Activated CD4-positive, alpha-beta T cell treated with anti-CD3 and anti-CD28 coated beads, Interleukin-2, amount 50 U/mL, for 4 hours (primary cell): Measurements from ENCODE around the gene GPHA2.

ENCODE experiments used
- DNase-seq, 2 experiments: peaks; one replicate each; pipeline ENCODE4 v3.0.0-alpha.2; 2020

Gene GPHA2

DNA sequence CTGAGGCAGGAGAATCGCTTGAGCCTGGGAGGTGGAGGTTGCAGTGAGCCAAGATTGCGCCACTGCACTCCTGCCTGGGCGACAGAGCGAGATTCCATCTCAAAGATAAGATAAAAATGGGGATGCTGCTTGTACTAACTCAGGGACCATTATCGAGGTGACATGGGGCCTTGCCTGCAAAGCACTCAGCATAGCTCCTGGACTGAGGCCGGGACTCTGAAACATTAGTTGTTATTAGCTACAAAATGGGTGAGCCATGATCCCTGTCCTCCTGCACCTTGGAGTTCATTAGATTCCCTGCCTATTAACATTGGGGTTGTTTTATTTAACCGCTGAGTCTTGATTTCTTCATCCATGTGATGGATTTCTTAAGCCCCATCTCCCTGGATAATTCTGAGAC, 6.1 kb downstream of the GPHA2 start:
- DNase-seq: no peak

DNA sequence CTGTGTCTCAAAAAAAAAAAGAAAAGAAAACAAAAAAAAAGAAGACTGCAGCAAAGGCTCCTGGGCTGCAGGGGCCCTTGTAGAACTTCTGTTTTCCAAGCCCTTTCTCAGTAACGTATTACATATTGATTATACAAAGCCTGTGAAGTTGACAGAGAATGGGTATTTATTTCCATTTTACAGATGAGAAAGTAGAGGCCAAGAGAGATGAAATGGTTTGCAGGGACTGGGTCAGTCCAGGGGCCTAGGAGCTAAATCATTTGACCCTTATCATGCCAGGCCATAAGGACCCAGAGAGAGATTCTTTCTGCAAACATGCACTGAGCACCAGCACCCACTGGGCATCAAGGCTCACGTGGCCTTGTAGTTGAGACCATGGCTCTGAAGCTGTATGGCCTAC, 6.7 kb downstream of the GPHA2 start:
- DNase-seq: no peak

DNA sequence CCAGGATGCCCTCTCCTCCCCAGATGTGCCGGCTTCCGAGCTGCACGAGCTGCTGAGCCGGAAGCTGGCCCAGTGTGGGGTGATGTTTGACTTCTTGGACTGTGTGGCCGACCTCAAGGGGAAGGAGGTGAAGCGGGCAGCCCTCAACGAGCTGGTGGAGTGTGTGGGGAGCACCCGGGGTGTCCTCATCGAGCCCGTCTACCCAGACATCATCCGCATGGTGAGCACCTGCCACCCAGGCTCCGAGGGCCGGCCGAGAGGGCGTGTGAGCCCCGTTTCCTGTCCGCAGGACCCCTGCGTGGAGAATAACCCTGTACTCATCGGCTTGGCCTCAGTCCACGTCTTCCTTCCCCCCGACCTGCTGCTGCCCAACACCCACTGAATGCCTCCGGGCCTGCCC, 9.0 kb downstream of the GPHA2 start:
- no peak for DNase-seq

DNA sequence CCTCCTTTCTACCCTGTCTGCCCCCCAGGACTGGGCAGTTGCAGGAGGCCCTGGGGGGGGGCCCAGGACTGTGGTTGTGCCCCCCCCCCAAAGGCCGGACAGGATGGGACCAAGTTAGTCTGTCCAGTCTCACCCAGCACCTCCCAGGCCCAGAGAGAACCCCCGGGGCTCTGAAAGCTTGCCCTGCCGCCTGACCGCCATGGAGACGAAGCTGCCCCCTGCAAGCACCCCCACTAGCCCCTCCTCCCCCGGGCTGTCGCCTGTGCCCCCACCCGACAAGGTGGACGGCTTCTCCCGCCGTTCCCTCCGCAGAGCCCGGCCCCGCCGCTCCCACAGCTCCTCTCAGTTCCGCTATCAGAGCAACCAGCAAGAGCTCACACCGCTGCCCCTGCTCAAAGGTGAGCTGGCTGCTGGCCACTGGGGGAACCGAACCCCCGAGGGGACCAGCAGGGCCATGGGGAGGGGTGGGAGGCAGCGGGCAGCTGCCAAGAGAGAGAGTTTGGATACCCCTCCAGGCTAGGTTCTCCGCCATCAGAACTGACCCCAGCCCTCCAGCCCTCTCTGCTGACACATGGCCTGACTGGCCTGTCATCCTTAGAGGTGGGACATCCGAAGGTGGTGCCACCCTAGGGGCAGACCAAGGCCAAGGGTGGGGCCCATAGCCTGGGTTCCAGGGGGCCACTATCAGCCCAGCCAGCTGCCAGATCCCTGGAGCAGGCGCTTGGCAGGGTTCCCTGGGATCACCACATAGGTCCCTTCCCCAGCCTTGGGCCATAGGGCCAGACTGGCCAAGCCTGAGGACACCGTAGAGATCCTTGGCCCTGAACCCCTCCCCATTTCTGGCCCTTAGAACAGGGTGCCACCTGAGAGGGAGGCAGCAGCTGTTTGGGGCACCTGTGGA, 9.9 kb downstream of the GPHA2 start:
- DNase-seq: no peak

DNA sequence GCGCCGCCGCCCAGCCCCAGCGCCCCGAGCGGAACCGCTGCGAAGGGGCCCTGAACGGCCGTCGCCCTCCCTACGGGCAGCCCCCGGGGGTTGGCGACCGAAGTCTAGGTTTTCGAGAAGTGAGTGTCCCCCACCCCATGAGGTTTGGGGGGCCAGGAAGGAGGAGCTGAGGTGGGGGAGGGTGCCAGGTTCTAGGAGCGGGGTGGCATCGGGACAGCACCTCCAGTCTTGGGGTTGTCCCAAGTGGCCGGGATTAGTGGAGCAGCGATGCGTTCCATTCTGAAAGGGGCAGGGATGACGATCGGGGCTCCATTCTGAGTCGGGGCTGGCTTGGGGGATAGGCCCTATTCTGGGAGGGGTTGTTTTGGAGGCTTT, 10.8 kb downstream of the GPHA2 start:
- no peak for DNase-seq

DNA sequence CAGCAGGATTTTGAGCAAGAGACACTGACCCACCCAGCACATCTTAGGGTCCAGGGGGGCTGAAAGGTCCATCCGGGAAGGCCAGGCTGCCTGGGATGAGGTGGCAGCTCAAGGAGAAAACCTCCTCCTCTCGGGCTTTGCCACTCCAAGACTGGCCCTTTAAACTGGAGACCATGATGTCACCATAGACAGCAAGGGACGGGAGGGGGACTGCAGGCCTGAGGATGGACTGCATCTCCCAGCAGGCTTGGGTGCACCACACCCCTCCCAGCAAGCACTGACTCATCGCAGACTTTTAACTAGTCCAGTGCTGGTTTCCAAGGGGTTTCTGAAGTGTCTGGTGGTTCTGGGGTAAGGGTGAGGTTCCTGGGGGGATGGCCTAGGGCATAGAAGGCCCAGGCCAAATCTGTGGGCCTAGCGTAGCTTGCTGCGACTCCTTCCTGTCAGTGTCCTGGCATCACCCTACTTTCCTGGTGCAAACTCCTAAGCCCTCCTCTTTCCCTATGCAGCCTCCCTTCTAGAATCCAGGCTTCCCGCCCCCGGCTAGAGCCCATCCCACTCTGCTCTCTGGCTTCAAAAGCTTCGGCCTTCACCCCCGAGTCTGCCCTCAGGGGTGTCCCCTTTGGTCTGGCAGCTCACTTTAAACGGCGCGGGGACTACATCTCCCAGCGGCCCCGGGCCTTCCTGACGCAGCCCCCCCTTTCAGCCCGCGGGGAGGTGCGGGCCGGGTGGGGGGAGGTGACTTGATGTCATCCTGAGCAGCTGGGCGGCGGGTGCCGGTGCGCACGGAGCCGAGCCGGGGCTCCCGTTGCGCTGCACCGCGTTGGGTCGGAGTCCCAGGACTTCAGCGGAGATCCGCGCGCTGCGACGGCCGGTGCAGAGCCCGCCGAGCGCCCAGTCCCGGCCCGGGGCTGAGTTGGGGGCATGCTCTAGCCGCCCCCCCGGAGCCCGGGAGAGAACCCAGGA, 11.5 kb downstream of the GPHA2 start, which contains the start of gene PPP2R5B:
Gene PPP2R5B, plus strand, starts transcription at position 746 of the 966 bp plus-strand sequence. CDS start 1,046 bp downstream, outside the sequence.
- peak; percentile 86 to 87 for DNase-seq

DNA sequence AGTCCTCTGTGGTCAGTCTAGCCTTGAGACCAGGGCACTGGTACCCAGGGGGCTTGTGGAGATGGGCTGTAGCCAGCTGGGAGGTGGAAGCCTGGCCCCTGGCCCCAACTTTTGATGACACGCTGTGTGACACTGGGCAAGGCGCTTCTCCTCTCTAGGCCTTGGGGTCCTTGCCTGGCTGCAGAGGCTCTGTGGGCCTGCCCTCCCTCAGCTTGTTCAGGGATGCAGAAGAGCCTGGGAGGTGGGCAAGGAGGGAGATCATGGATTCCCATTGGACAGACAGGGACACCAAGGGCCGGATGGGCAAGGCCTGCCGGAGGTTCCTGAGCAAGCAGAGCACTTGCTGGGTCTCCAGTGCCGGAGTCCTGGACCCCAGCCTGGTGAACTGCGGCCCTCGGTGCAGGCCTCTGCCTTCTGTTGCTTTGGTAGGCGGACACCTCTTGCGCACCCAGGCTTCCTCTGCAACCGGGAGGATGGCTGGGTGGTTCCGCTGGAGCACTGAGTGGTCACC, 12.5 kb downstream of the GPHA2 start:
- DNase-seq: no peak

DNA sequence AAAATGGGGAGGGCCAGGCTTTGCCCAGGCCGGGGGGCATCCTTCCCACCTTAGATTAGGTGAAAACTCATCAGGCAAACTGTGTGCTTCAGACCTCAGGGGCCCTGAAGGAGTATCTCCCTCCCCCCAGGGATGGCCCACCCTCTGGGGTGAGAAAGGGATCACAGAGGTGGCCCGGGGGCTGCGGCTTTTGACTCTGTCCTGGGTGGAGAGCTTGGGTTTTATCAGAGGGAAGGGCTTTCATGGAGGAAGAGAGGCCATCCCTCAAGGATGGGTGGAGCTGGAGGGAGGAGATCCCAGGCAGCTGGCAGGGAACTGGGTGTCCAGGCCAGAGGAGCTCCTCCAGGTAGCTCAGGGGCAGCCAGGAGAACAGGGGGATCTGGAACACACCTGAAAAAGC, 14.3 kb downstream of the GPHA2 start:
- DNase-seq: no peak

DNA sequence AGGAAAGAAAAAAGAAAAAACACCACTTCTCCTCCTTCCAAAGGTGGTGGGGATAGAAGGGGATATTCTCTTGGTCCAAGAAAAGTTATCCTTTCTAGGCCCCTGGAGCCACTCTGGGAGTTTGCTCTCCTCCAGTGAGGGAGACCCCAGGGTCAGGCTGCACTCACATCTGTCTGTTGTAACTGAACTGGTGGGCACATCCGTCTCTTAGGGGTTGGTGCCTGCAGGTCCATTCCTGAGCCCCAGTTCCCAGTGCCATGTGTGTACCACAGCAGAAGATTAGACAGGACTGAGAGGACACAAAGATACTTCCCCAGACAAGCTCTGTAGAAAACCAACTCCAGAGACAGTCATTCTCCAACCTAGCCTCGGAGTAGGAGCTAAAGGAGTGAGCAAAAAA, 15.6 kb downstream of the GPHA2 start:
- DNase-seq: no peak

DNA sequence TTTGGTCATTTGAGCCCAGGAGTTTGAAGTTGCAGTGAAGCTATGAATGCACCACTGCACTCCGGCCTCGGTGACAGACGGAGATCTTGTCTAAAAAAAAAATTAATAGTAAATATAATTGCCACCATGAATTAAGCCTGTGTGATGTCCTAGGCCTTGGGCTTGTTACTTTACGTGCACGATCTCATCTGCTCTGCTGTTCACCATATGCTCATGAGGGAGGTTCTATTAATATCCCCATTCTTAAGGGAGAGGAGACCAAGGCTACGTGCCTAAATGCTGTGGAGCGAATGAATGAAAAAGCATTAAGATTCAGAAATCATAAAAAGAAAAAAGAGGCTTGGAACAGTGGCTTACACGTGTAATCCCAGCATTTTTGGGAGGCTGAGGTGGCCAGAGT, 16.1 kb downstream of the GPHA2 start:
- no peak for DNase-seq

DNA sequence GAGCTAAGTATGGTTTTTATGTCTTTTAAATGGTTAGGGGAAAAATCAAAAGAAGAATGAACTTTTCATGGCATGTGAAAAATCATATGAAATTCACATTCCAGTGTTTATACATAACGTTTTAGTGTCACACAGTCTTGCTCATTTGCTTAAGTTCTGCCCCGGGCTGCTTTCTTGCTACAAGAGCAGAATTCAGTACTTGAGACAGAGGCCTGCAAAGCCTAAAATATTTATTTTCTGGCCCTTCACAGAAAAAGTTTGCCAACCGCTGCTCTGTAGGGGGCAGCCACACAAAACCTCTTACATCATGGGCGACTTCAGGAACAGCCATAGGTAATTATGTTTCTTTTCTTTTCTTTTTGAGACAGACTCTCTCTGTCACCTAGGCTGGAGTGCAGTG, 17.7 kb downstream of the GPHA2 start:
- no peak for DNase-seq

DNA sequence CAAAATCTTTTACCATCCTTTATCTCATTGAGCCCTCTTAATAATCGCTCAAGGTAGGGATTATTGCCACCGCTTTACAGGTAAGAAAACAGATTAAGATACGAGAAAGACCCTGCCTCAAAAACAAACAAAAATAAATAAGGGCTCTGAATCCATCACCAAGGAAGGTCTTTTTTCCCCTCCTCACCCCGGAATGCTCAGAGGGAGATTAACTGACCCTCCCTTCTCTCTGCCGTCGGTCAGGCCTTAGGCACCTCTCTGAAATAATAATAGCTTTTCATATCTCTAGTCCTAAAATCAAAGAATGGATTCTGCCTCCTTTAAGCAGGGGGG, 18.1 kb downstream of the GPHA2 start:
- no peak for DNase-seq

DNA sequence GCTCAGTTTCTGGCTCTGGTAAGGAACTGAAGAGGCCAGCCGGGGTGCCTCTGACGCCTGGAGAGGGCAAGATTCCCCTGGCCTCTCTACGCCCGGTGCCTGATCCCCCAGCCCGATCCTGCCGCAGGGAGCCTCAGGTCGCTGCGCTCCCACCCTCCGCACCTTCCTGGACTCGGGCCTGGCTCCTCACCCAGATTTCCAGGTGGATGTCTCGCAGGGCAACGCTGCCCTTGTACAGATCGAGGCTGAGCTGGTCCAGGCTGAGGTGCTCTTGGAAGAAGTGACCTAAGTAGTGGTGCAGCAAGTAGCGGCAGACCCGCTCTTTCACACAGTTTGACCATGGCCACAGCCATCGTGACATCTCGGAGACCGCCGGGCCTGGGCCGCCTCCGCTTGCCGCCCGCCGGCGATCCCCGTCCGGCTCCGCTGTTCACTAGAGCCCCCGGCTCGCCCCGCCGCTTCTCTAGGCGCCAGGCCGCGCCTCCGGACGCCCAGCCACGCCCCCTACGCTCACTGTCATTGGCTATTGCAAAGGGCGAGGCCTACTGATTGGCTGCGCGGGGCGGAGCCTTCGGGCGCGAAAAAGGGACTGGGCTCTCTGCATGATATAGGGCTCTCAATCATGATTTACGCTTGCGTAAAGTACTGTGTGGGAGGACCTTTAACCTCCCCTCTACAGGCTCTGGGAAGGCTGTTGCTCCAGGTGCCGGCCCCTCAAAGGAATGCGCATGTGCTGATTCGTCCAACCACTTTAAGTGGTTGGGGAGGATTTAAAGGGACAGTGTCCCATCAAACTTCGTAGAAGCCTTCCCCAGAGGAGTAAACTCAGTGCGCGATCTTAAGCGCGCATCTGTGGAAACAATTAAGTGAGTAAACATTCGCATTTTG, 18.7 kb downstream of the GPHA2 start, which contains the start of gene ATG2A:
Gene ATG2A, minus strand, starts transcription at position 435 of the 888 bp plus-strand sequence. Its CDS starts 74 bp downstream, at position 361.
- peak; percentile 99 for DNase-seq

DNA sequence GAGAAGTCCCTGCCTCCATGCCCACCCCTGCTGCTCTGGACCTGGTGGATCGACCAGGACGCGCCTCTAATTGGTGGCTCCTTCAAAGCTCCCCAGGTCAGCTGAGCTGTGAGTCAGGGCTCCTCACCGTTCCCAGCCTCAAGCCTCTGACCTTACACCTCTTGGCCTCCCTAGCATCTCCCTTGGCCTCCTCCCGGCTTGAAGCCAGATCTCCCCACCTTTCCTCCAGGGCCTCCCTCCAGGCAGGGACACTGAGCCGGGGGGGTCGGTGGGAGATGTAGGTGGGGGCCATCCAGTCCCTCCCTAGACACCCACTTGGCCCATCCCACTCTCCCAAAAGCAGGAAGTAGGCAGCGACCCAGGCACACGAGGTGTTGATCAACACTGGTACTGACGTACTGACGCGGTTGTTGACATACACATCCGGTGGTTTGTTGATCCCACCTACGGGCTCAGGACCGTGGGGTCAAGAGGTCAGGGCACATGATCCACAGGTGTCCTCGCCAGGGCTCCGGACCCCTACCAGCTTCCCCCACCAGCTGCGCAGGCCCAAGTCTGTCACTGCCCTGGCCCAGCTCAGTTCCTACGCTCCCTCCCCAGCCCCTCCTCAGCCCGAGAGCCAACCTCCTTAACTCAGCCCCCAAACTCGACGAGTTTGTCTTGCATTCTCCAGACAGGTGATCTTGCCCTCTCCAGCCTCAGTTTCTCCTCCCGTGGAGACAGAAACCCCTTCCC, 19.5 kb downstream of the GPHA2 start:
- peak in 1 of 2 experiments; percentile 14 for DNase-seq

DNA sequence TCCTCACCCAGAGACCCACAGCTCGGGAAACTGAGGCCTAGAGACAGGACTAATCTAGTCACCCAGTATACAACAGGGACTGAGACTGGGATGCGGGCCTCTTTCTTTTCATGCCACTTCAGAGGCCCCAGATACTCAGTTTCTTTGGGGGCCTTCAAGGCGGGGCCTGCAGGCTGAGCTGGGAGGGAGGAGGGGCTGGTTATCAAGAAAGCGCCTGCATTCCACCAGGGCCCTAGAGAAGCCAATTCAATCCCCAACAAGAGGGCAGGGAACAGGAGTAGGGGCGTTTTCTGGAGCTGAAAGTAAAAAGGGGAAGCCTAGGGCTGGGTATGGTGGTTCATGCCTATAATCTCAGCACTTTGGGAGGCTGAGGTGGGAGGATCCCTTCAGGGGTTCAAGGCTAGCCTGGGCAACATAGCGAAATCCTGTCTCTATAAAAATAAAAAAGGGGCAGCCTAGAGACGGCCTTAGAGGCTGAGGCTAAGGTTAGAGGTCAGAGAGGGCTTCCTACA, 20.3 kb downstream of the GPHA2 start:
- DNase-seq: no peak

DNA sequence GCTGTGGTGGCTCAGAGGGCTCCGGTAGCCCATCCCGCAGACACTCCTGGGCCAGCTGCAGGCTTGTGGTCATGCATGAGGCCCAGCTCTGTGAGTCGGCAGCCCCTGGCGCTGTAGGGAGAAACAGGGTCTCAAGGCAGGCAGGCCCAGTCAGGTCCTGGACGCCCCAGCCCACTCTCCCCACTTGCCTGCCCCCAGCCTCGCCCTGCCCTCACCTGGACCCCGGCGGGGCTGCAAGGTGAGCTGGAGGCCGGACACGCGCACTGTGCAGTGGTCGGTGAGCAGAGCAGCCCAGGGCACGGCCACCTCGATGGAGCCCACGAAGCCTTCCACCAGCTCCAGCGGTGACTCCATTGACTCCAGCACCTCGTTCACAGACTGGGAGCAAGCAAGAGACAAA, 21.6 kb downstream of the GPHA2 start:
- DNase-seq: no peak

DNA sequence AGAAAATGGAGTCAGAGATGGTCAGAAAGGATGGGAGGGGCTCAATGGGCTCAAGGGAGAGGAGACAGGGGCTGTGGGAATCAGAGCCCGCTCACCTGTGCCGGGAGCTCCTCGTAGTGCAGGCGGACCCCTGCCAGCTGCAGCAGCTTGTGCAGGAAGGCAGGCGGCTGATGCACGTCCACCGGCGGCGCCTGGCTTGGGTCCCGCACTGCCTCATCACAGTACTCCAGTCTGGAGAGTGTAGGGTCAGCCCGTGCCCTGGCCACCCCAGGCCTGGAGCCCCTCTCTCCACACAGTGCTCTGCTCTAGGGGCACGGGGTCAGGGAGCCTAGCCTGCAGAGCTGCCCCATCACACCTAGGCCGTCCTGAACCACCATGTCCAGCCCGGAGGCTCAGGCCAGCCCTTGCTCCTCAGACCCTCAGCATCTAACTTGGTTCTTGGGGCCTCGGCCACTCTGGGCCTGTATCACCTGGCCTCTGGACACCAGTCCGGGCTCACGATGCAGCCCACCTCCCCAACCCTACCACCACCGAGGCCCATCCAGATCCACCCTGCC, 22.4 kb downstream of the GPHA2 start:
- DNase-seq: no peak

DNA sequence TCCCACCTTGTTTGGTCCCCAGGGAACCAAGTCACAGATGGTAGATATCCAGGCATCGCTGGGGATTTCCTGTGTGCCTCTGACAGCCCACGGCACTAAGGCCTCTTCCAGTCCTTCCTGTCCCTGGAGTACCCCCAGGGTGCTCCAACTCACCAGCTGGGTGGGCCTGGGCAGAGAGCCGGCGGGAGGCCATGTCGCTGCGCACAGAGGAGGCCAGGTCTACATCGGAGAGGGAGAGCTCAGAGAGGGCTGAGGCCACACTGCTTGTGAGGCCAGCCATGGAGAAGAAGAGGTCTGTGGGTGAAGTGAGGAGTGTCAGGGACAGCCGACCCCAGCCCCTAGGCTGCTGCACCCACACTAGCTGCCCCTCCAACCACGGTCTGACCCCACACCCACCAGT, 24.0 kb downstream of the GPHA2 start:
- DNase-seq: no peak

DNA sequence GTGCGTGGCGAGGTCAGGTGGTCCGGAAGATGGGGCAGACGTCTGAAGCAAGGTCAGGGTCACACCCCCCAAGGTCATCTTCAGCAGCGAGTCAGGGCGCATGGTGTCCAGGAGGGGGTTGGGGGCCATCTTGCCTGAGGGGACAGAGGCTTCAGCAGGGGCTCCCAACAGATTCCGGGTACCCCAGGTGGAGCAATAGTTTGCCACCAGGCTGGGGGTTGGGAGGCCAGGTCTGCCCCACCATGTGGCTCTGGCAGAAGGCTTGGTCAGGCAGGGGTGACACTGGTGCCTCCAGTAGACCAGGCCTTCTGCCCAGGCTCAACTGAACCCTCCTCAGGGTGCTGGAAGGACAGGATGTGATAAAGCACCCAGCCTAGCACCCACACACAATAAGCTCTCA, 24.6 kb downstream of the GPHA2 start:
- no peak for DNase-seq

DNA sequence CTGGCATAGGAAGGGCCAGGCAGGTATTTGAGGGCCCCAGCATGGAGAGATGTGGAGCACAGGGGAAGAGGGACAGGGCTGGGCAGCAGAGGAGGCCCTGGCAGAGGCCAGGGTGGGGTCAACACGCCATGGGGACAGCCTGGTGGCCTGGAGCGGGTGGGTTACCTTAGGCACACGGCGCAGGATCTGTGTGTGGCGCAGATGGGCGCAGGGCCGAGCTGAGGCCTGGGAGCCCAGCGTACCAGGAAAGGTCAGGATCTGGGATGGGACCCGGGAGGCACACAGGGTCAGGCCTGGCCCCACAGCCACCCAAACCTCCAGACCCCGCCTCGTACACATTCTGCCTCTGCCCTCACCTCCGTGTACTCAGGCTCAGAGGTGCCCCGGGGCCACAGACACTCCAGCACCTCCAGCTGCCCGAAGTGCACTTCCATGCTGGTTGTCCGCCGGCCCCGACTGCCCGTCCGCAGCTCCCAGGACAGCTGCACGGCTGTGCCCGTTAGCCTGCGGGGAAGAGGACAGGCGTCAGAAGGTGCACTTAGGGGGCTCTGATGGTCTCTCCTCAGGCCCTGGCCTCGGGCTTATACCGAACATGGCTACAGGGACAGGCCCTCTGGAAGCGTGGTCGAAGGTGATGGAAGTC, 25.1 kb downstream of the GPHA2 start:
- no peak for DNase-seq
